ENCODE measurements around the gene ANO2. TPM values are rescaled to one million over a fixed set of nuclear protein-coding genes. Genes with fewer than 3 reads are reported as not detected.

The ANO2 gene
- total RNA-seq, 1 donor from 2014 or later: 1.7 TPM

- no peak overlapping the region for H3K4me3 ChIP-seq (ENCODE audit: low read depth, low read length)
- TF ChIP-seq CTCF (conservative IDR thresholded peaks at IDR 0.05; ENCODE audit: low read depth, low read length): no peak
- DNase-seq (ENCODE audit: low read depth): no peak
Observed at GRCh38 chr12:5798242-5799015, 146.6 kb downstream of the ANO2 start.

- no peak for DNase-seq (ENCODE audit: low read depth)
- H3K4me3 ChIP-seq (ENCODE audit: low read depth, low read length): no peak overlapping the region
- TF ChIP-seq CTCF (conservative IDR thresholded peaks at IDR 0.05; ENCODE audit: low read depth, low read length): no peak
Observed at GRCh38 chr12:5797661-5798060, 147.4 kb downstream of the ANO2 start.

DNA sequence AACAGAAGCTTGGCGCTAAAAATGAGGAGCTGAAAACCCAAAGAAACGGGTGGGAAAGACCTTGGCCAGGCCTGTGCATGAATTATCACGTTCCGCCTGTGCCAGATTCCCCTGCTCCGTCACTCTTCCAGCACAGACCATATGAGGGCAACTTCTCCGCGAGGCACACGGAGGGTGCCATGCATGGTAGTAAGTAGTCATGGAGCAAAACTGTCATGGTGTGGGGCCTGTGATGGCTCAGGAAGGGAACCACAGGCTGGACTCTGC, 148.2 kb downstream of the ANO2 start:
- H3K4me3 ChIP-seq (ENCODE audit: low read depth, low read length): no peak overlapping the region
- no peak for DNase-seq (ENCODE audit: low read depth)
- no peak for TF ChIP-seq CTCF (conservative IDR thresholded peaks at IDR 0.05; ENCODE audit: low read depth, low read length)

DNA sequence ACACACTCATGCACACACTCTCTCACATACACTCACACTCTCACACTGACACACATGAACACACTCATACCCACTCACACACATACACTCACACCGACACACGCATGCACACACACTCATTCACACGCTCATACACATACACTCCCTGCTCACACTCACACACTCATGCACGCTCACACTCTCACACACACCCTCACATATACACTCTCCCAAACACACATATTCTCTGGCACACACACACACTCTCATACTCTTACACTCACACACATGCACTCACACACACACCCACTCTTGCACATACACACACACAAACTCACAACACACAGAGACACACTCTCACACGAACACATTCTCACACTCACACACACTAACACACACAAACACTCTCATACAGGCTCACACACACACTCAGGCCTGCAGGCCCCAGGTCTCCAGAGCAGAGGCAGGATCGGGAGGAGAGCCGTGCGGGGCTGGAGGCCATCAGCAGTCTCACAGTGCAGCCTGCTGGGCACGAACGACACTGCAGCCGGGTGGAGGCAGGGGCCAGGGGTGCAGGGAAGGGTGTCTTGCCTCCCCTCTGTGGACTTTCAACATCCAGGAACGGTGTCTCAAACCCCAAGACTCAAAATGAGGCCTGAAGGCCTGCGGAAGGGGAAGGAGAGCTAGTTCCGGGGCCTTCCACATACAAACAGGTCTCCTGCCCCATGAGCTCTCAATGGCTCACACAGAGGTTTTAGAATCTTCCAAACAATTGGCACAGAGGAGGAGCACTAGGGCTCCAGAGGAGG, 148.7 kb downstream of the ANO2 start:
- no peak for DNase-seq (ENCODE audit: low read depth)
- TF ChIP-seq CTCF (conservative IDR thresholded peaks at IDR 0.05; ENCODE audit: low read depth, low read length): peak; percentile 58
- no peak overlapping the region for H3K4me3 ChIP-seq (ENCODE audit: low read depth, low read length)

- DNase-seq (ENCODE audit: low read depth): no peak
- TF ChIP-seq CTCF (conservative IDR thresholded peaks at IDR 0.05; ENCODE audit: low read depth, low read length): no peak
- H3K4me3 ChIP-seq (ENCODE audit: low read depth, low read length): no peak overlapping the region
Observed at GRCh38 chr12:5794156-5794555, 150.9 kb downstream of the ANO2 start.

DNA sequence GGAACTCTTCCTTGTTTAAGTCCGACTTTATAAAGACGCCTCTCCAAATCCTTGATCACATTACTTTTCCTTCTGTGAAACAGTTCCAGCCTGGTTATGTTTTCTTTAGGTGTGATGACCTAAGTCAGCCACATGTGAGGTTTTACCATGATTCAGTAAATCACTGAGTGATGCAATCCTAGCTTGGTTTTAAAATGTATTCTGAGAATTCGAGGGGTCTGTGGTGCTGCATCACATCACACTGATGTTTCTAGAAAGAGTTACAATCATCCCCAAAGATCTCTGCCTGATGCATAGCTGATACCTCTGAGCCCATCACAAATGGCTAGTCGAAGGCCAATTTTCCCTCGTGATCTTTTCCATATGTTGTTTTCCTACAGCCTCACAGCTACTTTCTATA, 152.7 kb downstream of the ANO2 start:
- no peak for TF ChIP-seq CTCF (conservative IDR thresholded peaks at IDR 0.05; ENCODE audit: low read depth, low read length)
- no peak overlapping the region for H3K4me3 ChIP-seq (ENCODE audit: low read depth, low read length)
- no peak for DNase-seq (ENCODE audit: low read depth)

Data from epithelial cell of proximal tubule (primary cell).